Esophagus muscularis mucosa (tissue), 4 donors: Measurements from ENCODE around the gene ANAPC1.
"Not testable (repeated sequence)": the region's sequence is repeated elsewhere in the genome, so short reads cannot be mapped to it uniquely, and the experiment has no call there.

ENCODE experiments used
- CTCF ChIP-seq, 3 experiments: fragments of 200-600 bp in 2 of 3; fragments of 450-650 bp in 1 of 3; sonication (generic) in 2 of 3; IDR thresholded peaks; one replicate each; pipeline ENCODE4 v1.5.1; 2017 to 2019; ENCODE audit warnings: antibody characterized with exemption in 3 of 3, mild to moderate bottlenecking in 2 of 3, moderate library complexity in 1 of 3
- EP300 ChIP-seq: sonication (generic); formaldehyde crosslinking; IDR thresholded peaks from one replicate; pipeline ENCODE4 v1.6.1; 2017; ENCODE audit warnings: antibody characterized with exemption
- POLR2A ChIP-seq: fragments of 450-650 bp; IDR thresholded peaks from one replicate; pipeline ENCODE4 v1.6.1; 2017; ENCODE audit warnings: antibody characterized with exemption, moderate library complexity, mild to moderate bottlenecking, low read depth
- POLR2AphosphoS5 ChIP-seq, 2 donors: sonication (generic); formaldehyde crosslinking; IDR thresholded peaks; one replicate each; pipeline ENCODE4 v1.6.1; 2017; ENCODE audit warnings: antibody characterized with exemption in 2 of 2

GRCh38 chr2:111838992-111839391 lies 45.0 kb downstream of the ANAPC1 start:
- TF ChIP-seq POLR2A; CTCF (IDR thresholded peaks at IDR 0.05); POLR2AphosphoS5 (IDR thresholded peaks at IDR 0.05); EP300: not testable (repeated sequence)
